HepG2 (cell line): Measurements from ENCODE around the gene PCGF2. TPM values are rescaled to one million over a fixed set of nuclear protein-coding genes. Genes with fewer than 3 reads are reported as not detected.

Experiments
- ATAD3A ChIP-seq: sonication (generic); formaldehyde crosslinking; IDR thresholded peaks from 2 replicates; pipeline ENCODE4 v1.4.0; 2020; ENCODE audit warnings: missing genetic modification reagents
- CHD4 ChIP-seq: fragments of 200-600 bp; sonication (generic); IDR thresholded peaks from 2 replicates; pipeline ENCODE4 v1.7.0; 2017; ENCODE audit warnings: mild to moderate bottlenecking, low read length, borderline replicate concordance
- GABPA ChIP-seq, 2 experiments: IDR thresholded peaks; 2 replicates each; pipeline ENCODE4 v1.6.1; 2011 to 2016; ENCODE audit warnings: low read depth in 2 of 2, low read length in 1 of 2, missing biosample characterization in 1 of 2, missing genetic modification characterization in 1 of 2
- HNRNPK ChIP-seq: fragments of 200-400 bp; formaldehyde crosslinking; IDR thresholded peaks from 2 replicates; pipeline ENCODE4 v1.6.1; 2018; ENCODE audit warnings: low read length, low read depth, moderate library complexity, mild to moderate bottlenecking; ENCODE audit not compliant: poor library complexity, severe bottlenecking
- IKZF1 ChIP-seq: fragments of 450-650 bp; IDR thresholded peaks from 2 replicates; pipeline ENCODE4 v1.7.1; 2016
- KDM2A ChIP-seq: sonication (generic); formaldehyde crosslinking; IDR thresholded peaks from 2 replicates; pipeline ENCODE4 v1.4.0; 2020; ENCODE audit warnings: low read depth, missing genetic modification reagents, borderline replicate concordance
- NRL ChIP-seq: sonication (generic); formaldehyde crosslinking; IDR thresholded peaks from 2 replicates; pipeline ENCODE4 v1.5.0; 2020; ENCODE audit warnings: missing genetic modification reagents, mild to moderate bottlenecking, moderate library complexity, borderline replicate concordance
- SP2 ChIP-seq: sonication (generic); formaldehyde crosslinking; IDR thresholded peaks from 2 replicates; pipeline ENCODE4 v1.5.1; 2020; ENCODE audit warnings: mild to moderate bottlenecking, missing genetic modification reagents
- TP53 ChIP-seq: sonication (generic); formaldehyde crosslinking; conservative IDR thresholded peaks from 2 replicates; pipeline ENCODE4 v1.4.0; 2020; ENCODE audit warnings: missing genetic modification reagents
- ZNF205 ChIP-seq: IDR thresholded peaks from 2 replicates; pipeline ENCODE4 v1.6.1; 2018; ENCODE audit warnings: missing biosample characterization, missing genetic modification reagents
- ZNF350 ChIP-seq: sonication (generic); formaldehyde crosslinking; IDR thresholded peaks from 2 replicates; pipeline ENCODE4 v1.4.0; 2020; ENCODE audit warnings: mild to moderate bottlenecking, low read depth, missing genetic modification reagents, borderline replicate concordance
- ZNF512 ChIP-seq: sonication (generic); formaldehyde crosslinking; IDR thresholded peaks from 2 replicates; pipeline ENCODE4 v1.4.0; 2020; ENCODE audit warnings: mild to moderate bottlenecking, missing genetic modification reagents
- ZNF629 ChIP-seq: sonication (generic); formaldehyde crosslinking; conservative IDR thresholded peaks from 2 replicates; pipeline ENCODE4 v1.5.0; 2020; ENCODE audit warnings: missing genetic modification reagents
- ZNF713 ChIP-seq: sonication (generic); formaldehyde crosslinking; IDR thresholded peaks from 2 replicates; pipeline ENCODE4 v1.4.0; 2020; ENCODE audit warnings: mild to moderate bottlenecking, missing genetic modification reagents
- ZNF747 ChIP-seq: sonication (generic); formaldehyde crosslinking; IDR thresholded peaks from 2 replicates; pipeline ENCODE4 v1.8.1; 2023; ENCODE audit warnings: missing genetic modification reagents, mild to moderate bottlenecking, borderline replicate concordance
- ZNF879 ChIP-seq: sonication (generic); formaldehyde crosslinking; IDR thresholded peaks from 2 replicates; pipeline ENCODE4 v1.8.1; 2023; ENCODE audit warnings: missing genetic modification reagents
- ZNF891 ChIP-seq: sonication (generic); formaldehyde crosslinking; IDR thresholded peaks from 2 replicates; pipeline ENCODE4 v1.5.0; 2020; ENCODE audit warnings: mild to moderate bottlenecking, missing genetic modification reagents
- polyA plus RNA-seq, 8 experiments: library from polyadenylated mRNA; depleted of rRNA in 3 of 8; stranded (reverse) in 7 of 8; unstranded in 1 of 8; fragments of >200 nt; fragmentation: Illumina TruSeq in 4 of 8; extraction: Trizol in 4 of 8; gene quantifications; 2 replicates each; pipeline versions ENCODE4 v1.2.1 to v1.2.3, GENCODE V29; 2011 to 2016; ENCODE audit warnings: low read depth in 4 of 8, missing spikeins in 1 of 8, mixed read lengths in 1 of 8; ENCODE audit not compliant: insufficient read depth in 1 of 8
- total RNA-seq, 5 experiments: library from RNA; depleted of rRNA; stranded (reverse); fragments of >200 nt; fragmentation: Illumina TruSeq; extraction: Trizol; gene quantifications; 2 replicates each; pipeline ENCODE4 v1.2.3, GENCODE V29; 2016; ENCODE audit warnings: low read depth in 1 of 5
- TF ChIP-seq, protein P1 (sequence below), 2 experiments: sonication (generic) in 1 of 2; formaldehyde crosslinking in 1 of 2; IDR thresholded peaks; 2 replicates each; pipeline versions ENCODE4 v1.4.0 to v1.6.1; 2018 to 2020; ENCODE audit warnings: missing genetic modification reagents in 2 of 2, borderline replicate concordance in 1 of 2, low read depth in 1 of 2, mild to moderate bottlenecking in 1 of 2, missing biosample characterization in 1 of 2
- TF ChIP-seq, protein P2 (sequence below): IDR thresholded peaks from 2 replicates; pipeline ENCODE4 v1.6.1; 2018; ENCODE audit warnings: missing genetic modification reagents, mild to moderate bottlenecking, missing compliant biosample characterization
- TF ChIP-seq, protein P3 (sequence below): sonication (generic); formaldehyde crosslinking; IDR thresholded peaks from 2 replicates; pipeline ENCODE4 v1.4.0; 2020; ENCODE audit warnings: missing genetic modification reagents

PCGF2 gene
- total and polyA plus RNA-seq, 2 of the 13 experiments (the other 11 are each of a cell fraction or from before 2014, with no cell fraction given) = 11.6 to 29.4 TPM

- TF ChIP-seq KDM2A (CRISPR knock-in tag) (peak; percentile 16; the same call in 1 of the 2 replicates), HNRNPK (no peak), ZNF350 (CRISPR knock-in tag) (peak; percentile 23; the same call in 1 of the 2 replicates), NRL (peak; percentile 47), TP53 (no peak), IKZF1 (0 out of 2 replicates have a peak, but pooled peaks have one; percentile 21), ZNF879 (no peak), ZNF713 (CRISPR knock-in tag) (no peak), ZNF629 (CRISPR knock-in tag) (peak; percentile 40; the same call in 1 of the 2 replicates), ZNF747 (CRISPR knock-in tag) (peak; percentile 84; the same call in 1 of the 2 replicates), CHD4 (peak; percentile 76; the same call in 1 of the 2 replicates), ATAD3A (CRISPR knock-in tag) (no peak), ZNF205 (CRISPR knock-in tag) (peak; percentile 69; the same call in 1 of the 2 replicates), ZNF891 (no peak), GABPA (IDR thresholded peaks at IDR 0.05; ENCODE audit: low read depth, low read length) (no peak), GABPA (CRISPR knock-in tag; IDR thresholded peaks at IDR 0.05; ENCODE audit: low read depth) (peak; percentile 81), SP2 (CRISPR knock-in tag) (no peak), ZNF512 (no peak)
- TF ChIP-seq, protein P1, sequence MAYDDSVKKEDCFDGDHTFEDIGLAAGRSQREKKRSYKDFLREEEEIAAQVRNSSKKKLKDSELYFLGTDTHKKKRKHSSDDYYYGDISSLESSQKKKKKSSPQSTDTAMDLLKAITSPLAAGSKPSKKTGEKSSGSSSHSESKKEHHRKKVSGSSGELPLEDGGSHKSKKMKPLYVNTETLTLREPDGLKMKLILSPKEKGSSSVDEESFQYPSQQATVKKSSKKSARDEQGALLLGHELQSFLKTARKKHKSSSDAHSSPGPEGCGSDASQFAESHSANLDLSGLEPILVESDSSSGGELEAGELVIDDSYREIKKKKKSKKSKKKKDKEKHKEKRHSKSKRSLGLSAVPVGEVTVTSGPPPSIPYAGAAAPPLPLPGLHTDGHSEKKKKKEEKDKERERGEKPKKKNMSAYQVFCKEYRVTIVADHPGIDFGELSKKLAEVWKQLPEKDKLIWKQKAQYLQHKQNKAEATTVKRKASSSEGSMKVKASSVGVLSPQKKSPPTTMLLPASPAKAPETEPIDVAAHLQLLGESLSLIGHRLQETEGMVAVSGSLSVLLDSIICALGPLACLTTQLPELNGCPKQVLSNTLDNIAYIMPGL (CRISPR knock-in tag; IDR thresholded peaks at IDR 0.05; ENCODE audit: borderline replicate concordance in 1 of 2, low read depth in 1 of 2) = peak; percentile 9 to 62; a peak in 3 of 4 replicates
- TF ChIP-seq, protein P2, sequence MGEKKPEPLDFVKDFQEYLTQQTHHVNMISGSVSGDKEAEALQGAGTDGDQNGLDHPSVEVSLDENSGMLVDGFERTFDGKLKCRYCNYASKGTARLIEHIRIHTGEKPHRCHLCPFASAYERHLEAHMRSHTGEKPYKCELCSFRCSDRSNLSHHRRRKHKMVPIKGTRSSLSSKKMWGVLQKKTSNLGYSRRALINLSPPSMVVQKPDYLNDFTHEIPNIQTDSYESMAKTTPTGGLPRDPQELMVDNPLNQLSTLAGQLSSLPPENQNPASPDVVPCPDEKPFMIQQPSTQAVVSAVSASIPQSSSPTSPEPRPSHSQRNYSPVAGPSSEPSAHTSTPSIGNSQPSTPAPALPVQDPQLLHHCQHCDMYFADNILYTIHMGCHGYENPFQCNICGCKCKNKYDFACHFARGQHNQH = peak; percentile 90
- TF ChIP-seq, protein P3, sequence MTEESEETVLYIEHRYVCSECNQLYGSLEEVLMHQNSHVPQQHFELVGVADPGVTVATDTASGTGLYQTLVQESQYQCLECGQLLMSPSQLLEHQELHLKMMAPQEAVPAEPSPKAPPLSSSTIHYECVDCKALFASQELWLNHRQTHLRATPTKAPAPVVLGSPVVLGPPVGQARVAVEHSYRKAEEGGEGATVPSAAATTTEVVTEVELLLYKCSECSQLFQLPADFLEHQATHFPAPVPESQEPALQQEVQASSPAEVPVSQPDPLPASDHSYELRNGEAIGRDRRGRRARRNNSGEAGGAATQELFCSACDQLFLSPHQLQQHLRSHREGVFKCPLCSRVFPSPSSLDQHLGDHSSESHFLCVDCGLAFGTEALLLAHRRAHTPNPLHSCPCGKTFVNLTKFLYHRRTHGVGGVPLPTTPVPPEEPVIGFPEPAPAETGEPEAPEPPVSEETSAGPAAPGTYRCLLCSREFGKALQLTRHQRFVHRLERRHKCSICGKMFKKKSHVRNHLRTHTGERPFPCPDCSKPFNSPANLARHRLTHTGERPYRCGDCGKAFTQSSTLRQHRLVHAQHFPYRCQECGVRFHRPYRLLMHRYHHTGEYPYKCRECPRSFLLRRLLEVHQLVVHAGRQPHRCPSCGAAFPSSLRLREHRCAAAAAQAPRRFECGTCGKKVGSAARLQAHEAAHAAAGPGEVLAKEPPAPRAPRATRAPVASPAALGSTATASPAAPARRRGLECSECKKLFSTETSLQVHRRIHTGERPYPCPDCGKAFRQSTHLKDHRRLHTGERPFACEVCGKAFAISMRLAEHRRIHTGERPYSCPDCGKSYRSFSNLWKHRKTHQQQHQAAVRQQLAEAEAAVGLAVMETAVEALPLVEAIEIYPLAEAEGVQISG (CRISPR knock-in tag) = peak; percentile 66
Measured at GRCh38 chr17:38746004-38746848, 1.9 kb downstream of the PCGF2 start (continued).
